BJ (cell line): ENCODE data around the gene NOTO. TPM values are rescaled to one million over a fixed set of nuclear protein-coding genes. Genes with fewer than 3 reads are reported as not detected.
"Not testable (repeated sequence)": the region's sequence is repeated elsewhere in the genome, so short reads cannot be mapped to it uniquely, and the experiment has no call there.

Experiments
- CTCF ChIA-PET: fragments of 350-600 bp; formaldehyde crosslinking; extraction: SDS; loops from one replicate; lab custom pipeline; 2021; ENCODE audit warnings: antibody characterized with exemption, inconsistent platforms; lab: Yijun Ruan, JAX
- POLR2A ChIA-PET: fragments of 300-600 bp; sonication (Branson Sonifier 250); formaldehyde crosslinking; extraction: SDS; loops from one replicate; lab custom pipeline; 2021; ENCODE audit warnings: antibody characterized with exemption; lab: Charles Lee
- DNase-seq: peaks from one replicate; pipeline ENCODE4 v3.0.0-alpha.2; 2011; ENCODE audit warnings: low read depth
- H3K27me3 ChIP-seq: 2 replicates; pipeline ENCODE4 v1.6.0; 2011; ENCODE audit warnings: low read length; ENCODE audit not compliant: control insufficient read depth, insufficient read depth
- H3K36me3 ChIP-seq: 2 replicates; pipeline ENCODE4 v1.5.1; 2011; ENCODE audit warnings: low read length; ENCODE audit not compliant: control insufficient read depth, insufficient read depth
- H3K4me3 ChIP-seq: 2 replicates; pipeline ENCODE4 v1.5.1; 2011; ENCODE audit warnings: low read depth, mild to moderate bottlenecking, control low read depth, low read length
- CTCF ChIP-seq: IDR thresholded peaks from 2 replicates; pipeline ENCODE4 v1.5.1; 2011; ENCODE audit warnings: low read depth, mild to moderate bottlenecking, control low read depth, inconsistent platforms, low read length, moderate library complexity; ENCODE audit not compliant: insufficient read depth
- polyA plus RNA-seq: library from polyadenylated mRNA; depleted of rRNA; stranded (reverse); fragments of >200 nt; gene quantifications from 2 replicates; pipeline ENCODE4 v1.2.3, GENCODE V29; 2011

Gene NOTO
- polyA plus RNA-seq, 1 experiment = not detected

- no peak for TF ChIP-seq CTCF
- POLR2A ChIA-PET = no interaction called here
- H3K4me3 ChIP-seq = no peak overlapping the region
- no peaks in the 10 kb centered on the region for H3K36me3 ChIP-seq
- no peak for DNase-seq
- peaks cover 32% of the 10 kb centered on the region for H3K27me3 ChIP-seq
- CTCF ChIA-PET = interaction anchor here (1.1 to 4.4 kb wide), 2 partner anchors 8 to 10 kb away, joined by 5 to 35 read pairs; no protein-coding TSS in a partner anchor
Observed at GRCh38 chr2:73185965-73186364, 16.4 kb upstream of the NOTO start.

GRCh38 chr2:73187549-73187948 lies 14.8 kb upstream of the NOTO start:
- CTCF ChIA-PET = interaction anchor here (0.9 to 4.4 kb wide), 3 partner anchors 10 to 31 kb away, joined by 3 to 35 read pairs (median 5); no protein-coding TSS in a partner anchor
- TF ChIP-seq CTCF = no peak
- Histone ChIP-seq H3K36me3 (no peaks in the 10 kb centered on the region), H3K27me3 (peaks cover 32% of the 10 kb centered on the region), H3K4me3 (no peak overlapping the region)
- DNase-seq = no peak
- POLR2A ChIA-PET = no interaction called here

GRCh38 chr2:73197579-73197978 lies 4.8 kb upstream of the NOTO start:
- no peak for DNase-seq
- ChIA-PET POLR2A (no interaction called here), CTCF (no interaction called here)
- TF ChIP-seq CTCF = no peak
- no peak overlapping the region for H3K4me3 ChIP-seq
- H3K36me3 ChIP-seq = no peaks in the 10 kb centered on the region
- H3K27me3 ChIP-seq = peaks cover 16% of the 10 kb centered on the region

- H3K27me3 ChIP-seq = peaks cover 29% of the 10 kb centered on the region
- POLR2A ChIA-PET, DNase-seq, H3K36me3 ChIP-seq, H3K4me3 ChIP-seq: not testable (repeated sequence)
- CTCF ChIA-PET = interaction anchor here (4.5 kb wide), 1 partner anchor 12 kb away, joined by 16 read pairs; no protein-coding TSS in a partner anchor
Observed at GRCh38 chr2:73200281-73200680, 2.1 kb upstream of the NOTO start.

GRCh38 chr2:73203055-73203681 lies 794 bp downstream of the NOTO start:
- DNase-seq = no peak
- CTCF ChIA-PET = interaction anchor here (1.4 to 4.5 kb wide), 2 partner anchors 9 to 26 kb away, joined by 3 to 16 read pairs; no protein-coding TSS in a partner anchor

More at GRCh38 chr2:73203055-73203681, 794 bp downstream of the NOTO start:
- POLR2A ChIA-PET = no interaction called here
- Histone ChIP-seq H3K4me3 (no peak overlapping the region), H3K36me3 (no peaks in the 10 kb centered on the region), H3K27me3 (peaks cover 31% of the 10 kb centered on the region)
- TF ChIP-seq CTCF = no peak
